A549 treated with dexamethasone at 1 μM for 4 hours (cell line): ENCODE data around the gene CEP250. TPM values are rescaled to one million over a fixed set of nuclear protein-coding genes. Genes with fewer than 3 reads are reported as not detected.

Source experiments
- total RNA-seq: library from RNA; stranded (reverse); fragments of 200-300 nt; extraction: Qiagen RNA extraction; gene quantifications from 5 replicates; pipeline ENCODE4 v1.2.3, GENCODE V29; 2022

The CEP250 gene
- total RNA-seq: 14.4 to 32.7 TPM (median 27.2 TPM) in 5 replicates

GRCh38 chr20:35454881-35455609 lies at the start of gene CEP250:
Gene CEP250, plus strand, starts transcription at chr20:35455598. Its CDS starts 6,770 bp downstream, at chr20:35462368.

GRCh38 chr20:35529552-35529951 lies 74.2 kb downstream of the CEP250 start, which contains the start of gene C20orf173:
Gene C20orf173, minus strand, starts transcription at chr20:35529652. Its CDS starts 279 bp downstream, at chr20:35529373.

GRCh38 chr20:35541783-35542662 lies 86.6 kb downstream of the CEP250 start, which contains the start of gene ERGIC3:
Gene ERGIC3, plus strand, starts transcription at chr20:35542078. Its CDS starts 20 bp downstream, at chr20:35542098.

Other genes starting within 250 kb of the CEP250 start
- gene MMP24, start 228.9 kb upstream of the CEP250 start, total RNA-seq: 23.4 to 37.2 TPM (median 35.6 TPM) in 5 replicates
- gene MMP24OS, start 177.5 kb upstream of the CEP250 start, total RNA-seq: 65.9 to 100 TPM (median 88.9 TPM) in 5 replicates
- 392 to 434 TPM (median 413 TPM) in 5 replicates for gene EIF6, start 170.8 kb upstream of the CEP250 start, total RNA-seq
- 0.07 to 0.13 TPM (median 0.11 TPM) in 5 replicates for gene FAM83C, start 163.2 kb upstream of the CEP250 start, total RNA-seq
- 28.1 to 31.5 TPM (median 30.2 TPM) in 5 replicates for gene UQCC1, start 43.6 kb upstream of the CEP250 start, total RNA-seq
- not detected in 5 replicates for gene GDF5, start 17.4 kb upstream of the CEP250 start, total RNA-seq
- not detected in 5 replicates for gene C20orf173, start 74.1 kb downstream of the CEP250 start, total RNA-seq
- gene ERGIC3, start 86.5 kb downstream of the CEP250 start, total RNA-seq: 228 to 236 TPM (median 231 TPM) in 5 replicates
- 3.3 to 4.9 TPM (median 4.4 TPM) in 5 replicates for gene SPAG4, start 160.2 kb downstream of the CEP250 start, total RNA-seq
- gene CPNE1, start 209.3 kb downstream of the CEP250 start, total RNA-seq: 159 to 217 TPM (median 213 TPM) in 5 replicates
- gene RBM12, start 209.3 kb downstream of the CEP250 start, total RNA-seq: 65.9 to 125 TPM (median 113 TPM) in 5 replicates
- gene NFS1, start 243.8 kb downstream of the CEP250 start, total RNA-seq: 28.7 to 39.6 TPM (median 37.3 TPM) in 5 replicates
- gene ROMO1, start 243.8 kb downstream of the CEP250 start, total RNA-seq: 277 to 370 TPM (median 304 TPM) in 5 replicates